GM06990 (cell line): ENCODE data around the gene H2BK1.

Source experiments
- DNase-seq: peaks from one replicate; pipeline ENCODE4 v3.0.0-alpha.2; 2011; ENCODE audit not compliant: insufficient read length; ENCODE audit errors: extremely low read depth
- H3K27me3 ChIP-seq: replicated peaks from 2 replicates; pipeline ENCODE4 v1.6.0; 2011; ENCODE audit warnings: low read length; ENCODE audit not compliant: control insufficient read depth, insufficient read depth
- H3K36me3 ChIP-seq: 2 replicates; pipeline ENCODE4 v1.5.1; 2011; ENCODE audit warnings: low read length; ENCODE audit not compliant: control insufficient read depth, insufficient read depth
- H3K4me3 ChIP-seq: replicated peaks from 2 replicates; pipeline ENCODE4 v1.5.1; 2011; ENCODE audit warnings: low read depth, mild to moderate bottlenecking, control low read depth, low read length
- TF ChIP-seq, protein P1 (sequence below): IDR thresholded peaks from 2 replicates; pipeline ENCODE4 v1.5.1; 2011; ENCODE audit warnings: low read length, control low read depth, mild to moderate bottlenecking, inconsistent platforms; ENCODE audit not compliant: insufficient read depth, poor library complexity, severe bottlenecking

H2BK1 gene

GRCh38 chr7:151243408-151244195 lies 33.3 kb upstream of the H2BK1 start:
- H3K4me3 ChIP-seq: peak overlapping the region; percentile 14
- TF ChIP-seq, protein P1, sequence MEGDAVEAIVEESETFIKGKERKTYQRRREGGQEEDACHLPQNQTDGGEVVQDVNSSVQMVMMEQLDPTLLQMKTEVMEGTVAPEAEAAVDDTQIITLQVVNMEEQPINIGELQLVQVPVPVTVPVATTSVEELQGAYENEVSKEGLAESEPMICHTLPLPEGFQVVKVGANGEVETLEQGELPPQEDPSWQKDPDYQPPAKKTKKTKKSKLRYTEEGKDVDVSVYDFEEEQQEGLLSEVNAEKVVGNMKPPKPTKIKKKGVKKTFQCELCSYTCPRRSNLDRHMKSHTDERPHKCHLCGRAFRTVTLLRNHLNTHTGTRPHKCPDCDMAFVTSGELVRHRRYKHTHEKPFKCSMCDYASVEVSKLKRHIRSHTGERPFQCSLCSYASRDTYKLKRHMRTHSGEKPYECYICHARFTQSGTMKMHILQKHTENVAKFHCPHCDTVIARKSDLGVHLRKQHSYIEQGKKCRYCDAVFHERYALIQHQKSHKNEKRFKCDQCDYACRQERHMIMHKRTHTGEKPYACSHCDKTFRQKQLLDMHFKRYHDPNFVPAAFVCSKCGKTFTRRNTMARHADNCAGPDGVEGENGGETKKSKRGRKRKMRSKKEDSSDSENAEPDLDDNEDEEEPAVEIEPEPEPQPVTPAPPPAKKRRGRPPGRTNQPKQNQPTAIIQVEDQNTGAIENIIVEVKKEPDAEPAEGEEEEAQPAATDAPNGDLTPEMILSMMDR: no peak
- peaks cover 4% of the 10 kb centered on the region for H3K36me3 ChIP-seq
- no peak for DNase-seq
- peaks cover 2% of the 10 kb centered on the region; the same call in 1 of the 2 replicates for H3K27me3 ChIP-seq

DNA sequence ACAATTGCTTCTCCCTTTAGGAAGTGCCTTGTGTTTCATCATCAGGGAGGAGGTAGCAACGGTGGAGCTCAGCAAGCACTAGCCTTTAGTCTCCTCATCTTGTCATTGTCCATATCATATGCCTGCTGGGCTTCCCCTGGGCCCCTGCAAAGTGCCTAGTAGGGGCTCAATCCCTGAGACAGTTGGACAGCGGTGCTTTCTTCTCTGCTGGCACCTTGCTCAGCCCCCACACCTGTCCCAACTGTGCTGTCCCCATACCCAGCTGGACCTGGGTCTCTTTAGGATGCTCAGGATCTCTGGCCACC lies 32.7 kb upstream of the H2BK1 start:
- H3K4me3 ChIP-seq: no peak overlapping the region; the same call in 1 of the 2 replicates
- H3K36me3 ChIP-seq: peaks cover 5% of the 10 kb centered on the region
- no peaks in the 10 kb centered on the region; the same call in 1 of the 2 replicates for H3K27me3 ChIP-seq
- DNase-seq: no peak
- TF ChIP-seq, protein P1: no peak

- TF ChIP-seq, protein P1: no peak
- Histone ChIP-seq H3K4me3 (no peak overlapping the region), H3K36me3 (peaks cover 11% of the 10 kb centered on the region), H3K27me3 (no peaks in the 10 kb centered on the region; the same call in 1 of the 2 replicates)
- DNase-seq: no peak
These were observed 32.1 kb upstream of the H2BK1 start for GRCh38 chr7:151242159-151243044.

DNA sequence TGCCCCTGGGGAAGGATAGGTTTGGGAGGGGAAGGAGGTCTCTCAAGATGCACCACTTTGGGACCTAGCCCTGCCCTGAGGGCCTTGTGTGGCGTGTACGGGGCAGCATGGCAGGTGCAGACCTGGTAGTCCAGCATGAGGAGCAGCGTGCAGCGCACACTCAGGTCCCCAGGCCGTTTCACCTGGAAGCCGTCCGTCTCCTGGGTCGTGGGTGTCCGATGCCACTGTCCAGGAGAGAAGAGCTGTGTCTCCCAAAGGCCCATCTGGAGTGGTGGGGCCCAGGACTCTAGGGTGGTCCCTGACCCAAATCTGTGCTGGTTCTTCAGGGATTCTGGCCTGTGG lies 31.4 kb upstream of the H2BK1 start:
- no peaks in the 10 kb centered on the region; the same call in 1 of the 2 replicates for H3K27me3 ChIP-seq
- DNase-seq: no peak
- H3K4me3 ChIP-seq: no peak overlapping the region
- peaks cover 17% of the 10 kb centered on the region for H3K36me3 ChIP-seq
- TF ChIP-seq, protein P1: no peak

GRCh38 chr7:151240942-151241754 lies 30.9 kb upstream of the H2BK1 start:
- no peak for DNase-seq
- peaks cover 19% of the 10 kb centered on the region for H3K36me3 ChIP-seq
- no peaks in the 10 kb centered on the region; the same call in 1 of the 2 replicates for H3K27me3 ChIP-seq
- no peak overlapping the region for H3K4me3 ChIP-seq
- TF ChIP-seq, protein P1: no peak
